Measurements from ENCODE around the gene TMEM178B. TPM values are rescaled to one million over a fixed set of nuclear protein-coding genes. Genes with fewer than 3 reads are reported as not detected.

Gene TMEM178B
- total and polyA plus RNA-seq, 9 of the 15 experiments (the other 6 are each of a cell fraction or from before 2014, with no cell fraction given), result under 0.01 to 0.03 (median 0.01) TPM; not detected in 5

- TF ChIP-seq, protein P1, sequence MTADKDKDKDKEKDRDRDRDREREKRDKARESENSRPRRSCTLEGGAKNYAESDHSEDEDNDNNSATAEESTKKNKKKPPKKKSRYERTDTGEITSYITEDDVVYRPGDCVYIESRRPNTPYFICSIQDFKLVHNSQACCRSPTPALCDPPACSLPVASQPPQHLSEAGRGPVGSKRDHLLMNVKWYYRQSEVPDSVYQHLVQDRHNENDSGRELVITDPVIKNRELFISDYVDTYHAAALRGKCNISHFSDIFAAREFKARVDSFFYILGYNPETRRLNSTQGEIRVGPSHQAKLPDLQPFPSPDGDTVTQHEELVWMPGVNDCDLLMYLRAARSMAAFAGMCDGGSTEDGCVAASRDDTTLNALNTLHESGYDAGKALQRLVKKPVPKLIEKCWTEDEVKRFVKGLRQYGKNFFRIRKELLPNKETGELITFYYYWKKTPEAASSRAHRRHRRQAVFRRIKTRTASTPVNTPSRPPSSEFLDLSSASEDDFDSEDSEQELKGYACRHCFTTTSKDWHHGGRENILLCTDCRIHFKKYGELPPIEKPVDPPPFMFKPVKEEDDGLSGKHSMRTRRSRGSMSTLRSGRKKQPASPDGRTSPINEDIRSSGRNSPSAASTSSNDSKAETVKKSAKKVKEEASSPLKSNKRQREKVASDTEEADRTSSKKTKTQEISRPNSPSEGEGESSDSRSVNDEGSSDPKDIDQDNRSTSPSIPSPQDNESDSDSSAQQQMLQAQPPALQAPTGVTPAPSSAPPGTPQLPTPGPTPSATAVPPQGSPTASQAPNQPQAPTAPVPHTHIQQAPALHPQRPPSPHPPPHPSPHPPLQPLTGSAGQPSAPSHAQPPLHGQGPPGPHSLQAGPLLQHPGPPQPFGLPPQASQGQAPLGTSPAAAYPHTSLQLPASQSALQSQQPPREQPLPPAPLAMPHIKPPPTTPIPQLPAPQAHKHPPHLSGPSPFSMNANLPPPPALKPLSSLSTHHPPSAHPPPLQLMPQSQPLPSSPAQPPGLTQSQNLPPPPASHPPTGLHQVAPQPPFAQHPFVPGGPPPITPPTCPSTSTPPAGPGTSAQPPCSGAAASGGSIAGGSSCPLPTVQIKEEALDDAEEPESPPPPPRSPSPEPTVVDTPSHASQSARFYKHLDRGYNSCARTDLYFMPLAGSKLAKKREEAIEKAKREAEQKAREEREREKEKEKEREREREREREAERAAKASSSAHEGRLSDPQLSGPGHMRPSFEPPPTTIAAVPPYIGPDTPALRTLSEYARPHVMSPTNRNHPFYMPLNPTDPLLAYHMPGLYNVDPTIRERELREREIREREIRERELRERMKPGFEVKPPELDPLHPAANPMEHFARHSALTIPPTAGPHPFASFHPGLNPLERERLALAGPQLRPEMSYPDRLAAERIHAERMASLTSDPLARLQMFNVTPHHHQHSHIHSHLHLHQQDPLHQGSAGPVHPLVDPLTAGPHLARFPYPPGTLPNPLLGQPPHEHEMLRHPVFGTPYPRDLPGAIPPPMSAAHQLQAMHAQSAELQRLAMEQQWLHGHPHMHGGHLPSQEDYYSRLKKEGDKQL (CRISPR knock-in tag; IDR thresholded peaks at IDR 0.05; ENCODE audit: borderline replicate concordance), result no peak
- TF ChIP-seq SMAD3 (CRISPR knock-in tag; conservative IDR thresholded peaks at IDR 0.05) (no peak), ZNF165 (CRISPR knock-in tag; IDR thresholded peaks at IDR 0.05; ENCODE audit: borderline replicate concordance) (no peak)
Measured at GRCh38 chr7:141320287-141320686, 246.4 kb downstream of the TMEM178B start (continued).

DNA sequence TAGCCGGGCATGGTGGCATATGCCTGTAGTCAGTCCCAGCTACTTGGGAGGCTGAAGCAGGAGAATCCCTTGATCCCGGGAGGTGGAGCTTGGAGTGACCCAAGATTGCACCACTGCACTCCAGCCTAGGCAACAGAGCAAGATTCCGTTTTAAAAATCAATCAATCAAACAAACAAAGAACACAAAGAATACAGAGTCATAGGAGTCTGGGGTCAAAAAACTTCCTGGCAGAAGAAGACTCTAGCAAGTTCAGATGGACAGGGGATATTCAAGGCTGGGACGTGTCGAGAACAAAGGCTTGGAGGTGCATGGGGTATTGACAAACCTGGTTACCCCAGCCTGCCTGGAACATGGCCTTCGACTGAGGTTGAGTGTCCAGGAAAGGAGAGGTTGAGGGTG, 248.5 kb downstream of the TMEM178B start:
- H3K27me3 ChIP-seq (ENCODE audit: control insufficient read depth in 2 of 2, insufficient read depth in 2 of 2, low read length in 2 of 2), result no peaks in the 10 kb centered on the region
- no peaks in the 10 kb centered on the region for H3K4me1 ChIP-seq (replicated peaks in 1 of 2; ENCODE audit: control insufficient read depth in 2 of 2, insufficient read depth in 2 of 2, low read length in 2 of 2)
- ChIA-PET POLR2A (no interaction called here), CTCF (ENCODE audit: low intra/inter-chr PET ratio) (no interaction called here)
- no peak overlapping the region for H3K4me3 ChIP-seq
- intact Hi-C loops (cut with micrococcal nuclease), result no loop called here
- no peak for DNase-seq (ENCODE audit: extremely low read depth in 1 of 4, low spot score in 3 of 4)
- no peak for FAIRE-seq
- H2AFZ ChIP-seq (ENCODE audit: low read depth, low read length), result no peak overlapping the region
- H3K9me3 ChIP-seq (replicated peaks; ENCODE audit: control insufficient read depth, insufficient read depth, low read depth, low read length), result no peaks in the 10 kb centered on the region
- ATAC-seq, result no peak
- no peaks in the 10 kb centered on the region for H3K79me2 ChIP-seq (ENCODE audit: control insufficient read depth, insufficient read depth, low read length)
- H3K36me3 ChIP-seq (ENCODE audit: control insufficient read depth, insufficient read depth, low read length), result no peaks in the 10 kb centered on the region
- H3K4me2 ChIP-seq (ENCODE audit: insufficient read depth, low read length), result no peak overlapping the region
- H3K9ac ChIP-seq (ENCODE audit: insufficient read depth in 1 of 2, low read depth in 2 of 2, low read length in 2 of 2), result no peak overlapping the region
- no peak overlapping the region for H3K27ac ChIP-seq (ENCODE audit: extremely low read depth, low read depth, low read length)
- in situ Hi-C loops (cut with MboI), result no loop called here
- no peaks in the 10 kb centered on the region for H3K9me1 ChIP-seq (ENCODE audit: control insufficient read depth, insufficient read depth, low read length)
- no TSS peak for BruUV-seq (replicated peaks)
- WGBS (ENCODE audit: insufficient coverage, low coverage, missing lambda C conversion rate), result 0% methylated on average over 6 of the region's 6 CpGs
- no peaks in the 10 kb centered on the region for H4K20me1 ChIP-seq (replicated peaks; ENCODE audit: control insufficient read depth, insufficient read depth, low read length)
- TF ChIP-seq, protein P2, sequence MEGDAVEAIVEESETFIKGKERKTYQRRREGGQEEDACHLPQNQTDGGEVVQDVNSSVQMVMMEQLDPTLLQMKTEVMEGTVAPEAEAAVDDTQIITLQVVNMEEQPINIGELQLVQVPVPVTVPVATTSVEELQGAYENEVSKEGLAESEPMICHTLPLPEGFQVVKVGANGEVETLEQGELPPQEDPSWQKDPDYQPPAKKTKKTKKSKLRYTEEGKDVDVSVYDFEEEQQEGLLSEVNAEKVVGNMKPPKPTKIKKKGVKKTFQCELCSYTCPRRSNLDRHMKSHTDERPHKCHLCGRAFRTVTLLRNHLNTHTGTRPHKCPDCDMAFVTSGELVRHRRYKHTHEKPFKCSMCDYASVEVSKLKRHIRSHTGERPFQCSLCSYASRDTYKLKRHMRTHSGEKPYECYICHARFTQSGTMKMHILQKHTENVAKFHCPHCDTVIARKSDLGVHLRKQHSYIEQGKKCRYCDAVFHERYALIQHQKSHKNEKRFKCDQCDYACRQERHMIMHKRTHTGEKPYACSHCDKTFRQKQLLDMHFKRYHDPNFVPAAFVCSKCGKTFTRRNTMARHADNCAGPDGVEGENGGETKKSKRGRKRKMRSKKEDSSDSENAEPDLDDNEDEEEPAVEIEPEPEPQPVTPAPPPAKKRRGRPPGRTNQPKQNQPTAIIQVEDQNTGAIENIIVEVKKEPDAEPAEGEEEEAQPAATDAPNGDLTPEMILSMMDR (IDR thresholded peaks at IDR 0.05 in 2 of 3, conservative IDR thresholded peaks at IDR 0.05 in 1 of 3; ENCODE audit: insufficient read depth in 2 of 3, low read depth in 1 of 3, low read length in 3 of 3), result no peak
- no peak for TF ChIP-seq HMG20B (CRISPR knock-in tag; IDR thresholded peaks at IDR 0.05)
- TF ChIP-seq TAF15 (IDR thresholded peaks at IDR 0.05; ENCODE audit: low read depth, low read length), result no peak
- no peak for TF ChIP-seq MAX (CRISPR knock-in tag; IDR thresholded peaks at IDR 0.05)
- TF ChIP-seq ZNF143 (CRISPR knock-in tag; IDR thresholded peaks at IDR 0.05), result no peak
- no peak for TF ChIP-seq RBM25 (IDR thresholded peaks at IDR 0.05; ENCODE audit: low read depth, low read length, severe bottlenecking)
- no peak for TF ChIP-seq MITF (IDR thresholded peaks at IDR 0.05)
- no peak for TF ChIP-seq TGIF2 (CRISPR knock-in tag; IDR thresholded peaks at IDR 0.05)
- TF ChIP-seq PHF21A (IDR thresholded peaks at IDR 0.05; ENCODE audit: borderline replicate concordance, low read depth), result no peak
- no peak for TF ChIP-seq GABPA (tag; conservative IDR thresholded peaks at IDR 0.05; ENCODE audit: low read depth)
